H54 (cell line): ENCODE results near the gene RPL28.
A peak's percentile ranks its signal among the peaks of the same experiment; 100 is the strongest.
"Not testable (repeated sequence)": the region's sequence is repeated elsewhere in the genome, so short reads cannot be mapped to it uniquely, and the experiment has no call there.

Experiments used
- DNase-seq: peaks from one replicate; pipeline ENCODE4 v3.0.0; 2011; ENCODE audit warnings: low spot score, mixed read lengths; ENCODE audit not compliant: insufficient read length
- FAIRE-seq: peaks from 3 replicates; lab custom pipeline; 2011; peaks lifted over from hg19 to GRCh38; lab: Jason Lieb, UNC
- POLR2A ChIP-seq: IDR thresholded peaks from 2 replicates; pipeline ENCODE4 v1.6.1; 2011; ENCODE audit warnings: low read depth, mild to moderate bottlenecking, low read length

RPL28 gene

GRCh38 chr19:55387736-55388497 lies 2.2 kb downstream of the RPL28 start:
- 0 out of 2 replicates have a peak, but pooled peaks have one; percentile 1 for TF ChIP-seq POLR2A
- no peak for FAIRE-seq

GRCh38 chr19:55389386-55390317 lies 3.9 kb downstream of the RPL28 start:
- DNase-seq, result no peak
- TF ChIP-seq POLR2A, result peak; percentile 33; the same call in 1 of the 2 replicates
- FAIRE-seq, result no peak

More at GRCh38 chr19:55387736-55388497, 2.2 kb downstream of the RPL28 start:
- DNase-seq, result no peak

GRCh38 chr19:55390461-55390880 lies 4.7 kb downstream of the RPL28 start:
- TF ChIP-seq POLR2A, result peak; percentile 64
- DNase-seq (no peak), FAIRE-seq (no peak)

- DNase-seq, result no peak
- FAIRE-seq, result no peak
- peak; percentile 50; the same call in 1 of the 2 replicates for TF ChIP-seq POLR2A
Observed at GRCh38 chr19:55391191-55391670, 5.5 kb downstream of the RPL28 start.

GRCh38 chr19:55391702-55392615 lies 6.2 kb downstream of the RPL28 start:
- no peak for DNase-seq
- FAIRE-seq, result no peak
- TF ChIP-seq POLR2A, result no peak

GRCh38 chr19:55392820-55393761 lies 7.4 kb downstream of the RPL28 start:
- TF ChIP-seq POLR2A, result no peak
- FAIRE-seq (no peak), DNase-seq (no peak)

GRCh38 chr19:55398200-55398925 lies 12.6 kb downstream of the RPL28 start:
- DNase-seq (no peak), FAIRE-seq (no peak)
- no peak for TF ChIP-seq POLR2A

- DNase-seq (no peak), FAIRE-seq (no peak)
- no peak for TF ChIP-seq POLR2A
Observed at GRCh38 chr19:55400281-55401087, 14.8 kb downstream of the RPL28 start.

GRCh38 chr19:55401390-55401789 lies 15.7 kb downstream of the RPL28 start:
- FAIRE-seq, DNase-seq: not testable (repeated sequence)

GRCh38 chr19:55402509-55402908 lies 16.8 kb downstream of the RPL28 start:
- no peak for DNase-seq
- FAIRE-seq, result no peak
- TF ChIP-seq POLR2A, result no peak

GRCh38 chr19:55405638-55406037 lies 19.9 kb downstream of the RPL28 start:
- DNase-seq (no peak), FAIRE-seq (no peak)
- no peak for TF ChIP-seq POLR2A
